ENCODE measurements around the gene SMG6.
A peak's percentile ranks its signal among the peaks of the same experiment; 100 is the strongest.

Gene SMG6

GRCh38 chr17:2094891-2095535, 208.6 kb downstream of the SMG6 start:
- no peak for DNase-seq

GRCh38 chr17:2093349-2093748, 210.2 kb downstream of the SMG6 start:
- no peak for DNase-seq

GRCh38 chr17:2092253-2092652, 211.3 kb downstream of the SMG6 start:
- no peak for DNase-seq

GRCh38 chr17:2090804-2091534, 212.6 kb downstream of the SMG6 start:
- DNase-seq, result no peak

GRCh38 chr17:2090210-2090641, 213.4 kb downstream of the SMG6 start:
- DNase-seq, result peak in 1 of 2 donors; percentile 52

- peak in 1 of 2 donors; percentile 23 for DNase-seq
These were observed 214.6 kb downstream of the SMG6 start for GRCh38 chr17:2089021-2089422.

- DNase-seq, result peak; percentile 96
These were observed 215.9 kb downstream of the SMG6 start for GRCh38 chr17:2087597-2088211.

GRCh38 chr17:2086306-2086705, 217.3 kb downstream of the SMG6 start:
- DNase-seq, result no peak

GRCh38 chr17:2085648-2085949, 218.0 kb downstream of the SMG6 start:
- DNase-seq, result no peak

GRCh38 chr17:2084766-2085647, 218.6 kb downstream of the SMG6 start:
- DNase-seq, result no peak

- peak in 1 of 2 donors; percentile 23 for DNase-seq
These were observed 219.4 kb downstream of the SMG6 start for GRCh38 chr17:2084036-2084765.

- DNase-seq, result peak; percentile 97 to 99
These were observed 220.0 kb downstream of the SMG6 start for GRCh38 chr17:2083613-2084035.

GRCh38 chr17:2082003-2082781, 221.4 kb downstream of the SMG6 start:
- DNase-seq, result no peak

GRCh38 chr17:2081564-2081963, 222.0 kb downstream of the SMG6 start:
- peak in 1 of 2 donors; percentile 39 for DNase-seq

GRCh38 chr17:2077040-2077439, 226.5 kb downstream of the SMG6 start:
- no peak for DNase-seq

- no peak for DNase-seq
These were observed 227.2 kb downstream of the SMG6 start for GRCh38 chr17:2076087-2076984.

- no peak for DNase-seq
These were observed 228.1 kb downstream of the SMG6 start for GRCh38 chr17:2075336-2076086.

GRCh38 chr17:2074919-2075318, 228.7 kb downstream of the SMG6 start:
- DNase-seq, result no peak

All from inflammatory macrophage (primary cell).